Brain pericyte (primary cell): ENCODE results near the gene KANK2.

Experiments used
- DNase-seq: peaks from one replicate; pipeline ENCODE4 v3.0.0-alpha.2; 2012; ENCODE audit warnings: low read depth, low spot score

KANK2 gene

DNA sequence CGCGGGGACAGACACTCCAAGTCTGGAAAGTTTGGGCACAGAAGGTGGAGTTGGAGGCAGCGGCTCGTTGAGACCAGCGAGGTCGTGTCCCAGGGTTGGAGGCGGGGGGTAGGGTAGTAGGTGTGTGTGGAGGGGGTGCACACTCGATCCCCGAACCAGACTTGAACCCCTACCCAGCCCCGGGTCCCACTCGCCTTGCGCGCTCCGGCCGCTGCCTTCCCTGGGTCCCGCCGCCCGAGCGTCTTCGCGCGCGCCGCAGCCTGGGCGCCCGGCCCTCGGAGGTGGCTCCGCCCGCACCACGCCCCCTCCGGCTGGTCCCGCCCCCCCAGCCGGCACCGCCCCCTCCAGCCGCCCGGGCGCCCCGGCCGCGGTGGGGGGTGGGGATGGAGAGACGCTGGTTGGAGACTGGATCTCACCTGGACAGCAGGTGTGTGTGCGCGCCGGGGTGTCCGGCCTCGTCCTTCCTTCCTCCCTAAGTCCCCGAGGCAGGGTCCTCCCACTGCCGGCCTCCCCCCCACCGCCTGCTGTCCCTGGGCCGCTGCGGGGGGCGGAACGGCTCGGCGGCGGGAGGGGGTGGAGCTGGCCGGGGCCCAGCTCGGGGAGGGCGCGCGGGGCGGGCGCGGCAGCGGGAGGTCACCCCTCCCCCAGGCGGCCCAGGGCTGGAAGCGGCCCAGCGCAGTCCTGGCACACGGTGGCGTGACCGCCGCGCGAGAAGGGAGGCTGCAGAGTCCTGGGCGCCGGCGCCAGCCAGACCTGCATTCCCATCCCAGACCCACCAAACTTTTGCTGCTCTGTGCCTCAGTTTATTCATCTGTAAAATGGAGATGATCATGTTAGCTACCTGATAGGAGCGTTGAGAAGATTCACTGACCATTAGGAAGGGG lies at the start of gene KANK2:
KANK2 (minus strand) TSS at position 255 of the 884 bp plus-strand sequence. CDS start 3,034 bp downstream, outside the sequence.
- peak; percentile 51 for DNase-seq

DNA sequence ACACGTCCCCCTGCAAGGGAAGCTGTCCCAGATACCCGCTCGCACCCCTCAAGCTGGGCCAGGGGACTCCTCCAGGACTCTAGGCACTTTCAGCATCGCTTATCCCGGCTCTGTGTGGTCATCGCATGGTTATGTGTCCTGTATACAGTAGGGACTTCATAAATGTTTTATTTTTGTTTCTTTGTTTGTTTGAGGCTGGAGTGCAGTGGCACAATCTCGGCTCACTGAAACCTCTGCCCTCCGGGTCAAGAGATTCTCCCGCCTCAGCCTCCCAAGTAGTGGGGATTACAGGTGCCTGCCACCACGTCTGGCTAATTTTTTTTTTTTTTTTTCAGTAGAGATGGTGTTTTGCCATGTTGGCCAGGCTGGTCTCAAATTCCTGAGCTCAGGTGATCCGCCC lies 49.6 kb upstream of the KANK2 start:
- no peak for DNase-seq

DNA sequence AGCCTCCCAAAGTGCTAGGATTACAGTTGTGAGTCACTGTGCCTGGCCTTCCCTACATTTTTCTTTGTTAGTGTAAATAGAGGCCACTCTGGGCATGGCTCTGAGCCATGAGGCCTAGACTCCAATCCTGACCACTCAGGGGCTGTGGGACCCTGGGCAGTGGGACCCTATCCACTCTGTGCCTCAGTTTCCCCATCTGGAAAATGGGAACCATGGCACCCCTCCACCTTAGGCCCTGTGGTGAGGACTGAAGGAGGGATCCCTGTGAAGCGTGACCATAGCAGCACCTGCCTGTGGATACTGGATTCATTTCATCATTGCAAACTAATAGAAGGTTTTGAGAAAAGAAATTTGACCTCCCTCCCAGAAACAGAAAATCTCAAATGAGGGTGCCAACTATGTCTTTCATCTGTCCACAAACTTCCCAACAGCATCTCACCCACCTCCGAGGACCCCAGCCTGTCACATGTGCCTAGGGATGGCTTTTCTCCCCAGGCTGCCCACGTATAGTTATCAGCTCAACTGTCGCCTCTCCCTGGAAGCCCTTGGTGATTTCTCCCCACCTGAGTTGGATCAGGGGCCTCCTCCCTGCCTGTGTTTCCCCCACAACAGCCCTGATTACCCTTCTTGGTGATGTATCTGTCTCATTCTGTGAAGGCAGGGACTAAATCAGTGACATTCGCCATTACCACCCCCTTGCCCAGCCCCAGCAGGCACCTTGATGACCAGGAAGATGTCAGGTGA lies 47.7 kb upstream of the KANK2 start:
- no peak for DNase-seq

- no peak for DNase-seq
These were observed 46.4 kb upstream of the KANK2 start for GRCh38 chr19:11243798-11244169.

DNA sequence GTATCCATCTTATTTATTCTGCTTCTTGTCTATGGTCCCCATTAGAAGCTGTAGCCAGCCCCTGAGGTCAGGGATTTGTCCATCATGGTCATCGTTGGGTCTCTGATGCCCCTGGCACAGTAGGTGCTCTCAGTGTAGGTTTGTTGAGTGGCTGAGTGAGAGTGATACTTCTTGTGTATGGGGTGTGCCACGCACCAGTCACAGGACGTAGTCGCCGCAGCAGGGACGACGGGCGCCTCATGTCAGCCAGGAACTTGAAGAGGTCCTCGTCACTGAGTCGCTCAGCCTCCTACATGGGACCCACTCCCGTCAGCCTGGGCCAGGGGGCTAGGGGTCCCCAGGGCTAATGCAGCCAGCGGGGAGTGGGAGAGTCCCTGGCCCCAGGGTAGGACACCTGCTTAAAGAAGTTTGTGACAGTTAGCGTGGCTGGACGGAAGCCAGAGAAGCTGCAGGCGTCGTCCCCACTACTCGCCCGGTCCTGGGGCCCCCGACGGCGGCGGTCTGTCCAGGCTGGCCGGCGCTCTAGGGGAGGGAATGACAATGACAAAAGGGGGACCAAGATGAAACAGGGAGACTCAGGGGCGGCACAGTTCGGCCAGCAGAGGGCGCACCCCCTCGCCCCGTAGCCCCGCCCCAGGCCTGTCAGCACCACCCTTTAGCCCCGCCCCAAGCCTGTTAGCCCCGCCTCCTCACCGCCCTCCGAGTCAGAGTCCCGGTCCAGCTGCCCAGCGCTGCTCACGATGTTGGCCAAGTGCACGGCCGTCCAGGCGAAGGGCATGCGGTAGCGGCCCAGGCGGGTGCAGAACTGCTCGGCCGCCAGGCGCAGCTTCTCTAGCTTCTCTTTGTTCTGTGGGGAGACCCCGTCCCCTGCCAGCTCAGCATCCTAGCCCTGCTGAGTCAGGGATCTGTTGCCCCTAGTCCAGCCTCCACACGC lies 45.8 kb upstream of the KANK2 start:
- peak; percentile 24 for DNase-seq

- no peak for DNase-seq
These were observed 44.7 kb upstream of the KANK2 start for GRCh38 chr19:11242025-11242424.

GRCh38 chr19:11240008-11240444 lies 42.7 kb upstream of the KANK2 start:
- DNase-seq: no peak

GRCh38 chr19:11239377-11240000 lies 42.1 kb upstream of the KANK2 start, which contains the start of gene ANGPTL8:
Gene ANGPTL8, plus strand, starts transcription at chr19:11239619. Its CDS starts 19 bp downstream, at chr19:11239638.
- DNase-seq: no peak

DNA sequence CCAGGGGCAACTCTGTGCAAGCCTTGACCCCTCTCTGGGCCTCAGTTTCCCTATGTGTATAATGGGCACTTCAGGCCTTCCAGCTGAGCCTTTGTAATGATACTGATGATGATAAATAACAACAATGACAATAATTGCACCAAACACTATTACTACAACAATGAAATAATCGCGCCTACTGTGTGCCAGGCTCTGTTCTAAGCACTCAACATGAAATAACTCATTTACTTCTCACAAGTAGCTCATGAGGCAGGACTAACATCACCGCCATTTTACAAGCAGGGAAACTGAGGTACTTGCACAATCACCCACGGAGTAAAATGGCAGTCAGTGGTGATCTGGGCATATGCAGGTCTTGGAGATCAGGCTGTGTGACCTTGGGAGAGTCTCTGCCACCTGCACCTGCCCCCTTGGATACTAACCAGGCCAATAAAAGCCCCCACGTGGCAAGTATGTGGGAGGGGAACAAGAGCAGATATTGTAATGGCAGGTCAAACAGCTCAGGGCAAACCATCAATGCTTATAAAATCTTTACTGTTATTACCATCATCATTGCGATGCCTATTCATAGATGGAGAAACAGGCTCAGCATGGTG lies 41.5 kb upstream of the KANK2 start:
- DNase-seq: no peak

DNA sequence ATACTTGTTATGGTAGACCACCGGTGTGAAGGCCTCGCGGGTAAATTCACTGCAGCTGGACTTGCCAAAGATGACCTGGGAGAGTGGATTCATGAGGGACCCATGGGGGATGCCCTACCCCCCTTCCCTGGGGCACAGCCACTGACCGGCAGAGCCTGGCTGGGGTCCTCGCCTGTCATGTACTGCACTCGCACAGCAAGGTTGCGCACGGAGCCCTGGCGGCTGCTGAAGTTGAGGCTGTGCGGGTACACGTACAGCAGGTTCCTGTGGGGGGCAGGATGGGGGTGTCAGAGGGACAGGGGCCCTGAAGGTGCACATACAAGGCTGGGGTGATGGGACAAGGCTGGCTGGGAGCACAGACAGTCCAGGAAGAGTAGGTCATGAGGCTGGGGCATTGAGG lies 40.7 kb upstream of the KANK2 start:
- no peak for DNase-seq

DNA sequence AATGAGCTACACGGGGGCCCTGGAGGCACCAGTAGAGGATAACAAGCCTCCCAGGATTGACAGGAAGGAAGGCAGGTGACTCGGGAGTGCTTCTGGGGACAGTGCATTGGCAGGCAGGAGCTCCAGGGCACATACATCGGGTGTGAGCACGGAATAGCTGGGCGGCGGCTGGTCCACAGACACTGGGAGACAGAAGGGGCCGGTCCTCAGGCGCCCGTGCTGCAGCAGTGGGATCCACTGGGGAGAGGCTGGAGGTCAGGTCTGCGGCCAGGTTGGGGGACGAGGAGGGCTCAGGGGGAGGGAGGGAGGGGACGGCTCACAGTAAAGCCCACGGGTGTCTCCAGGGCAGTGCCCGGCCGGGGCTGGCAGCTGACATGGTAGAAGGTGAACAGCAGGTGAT lies 40.0 kb upstream of the KANK2 start:
- no peak for DNase-seq

DNA sequence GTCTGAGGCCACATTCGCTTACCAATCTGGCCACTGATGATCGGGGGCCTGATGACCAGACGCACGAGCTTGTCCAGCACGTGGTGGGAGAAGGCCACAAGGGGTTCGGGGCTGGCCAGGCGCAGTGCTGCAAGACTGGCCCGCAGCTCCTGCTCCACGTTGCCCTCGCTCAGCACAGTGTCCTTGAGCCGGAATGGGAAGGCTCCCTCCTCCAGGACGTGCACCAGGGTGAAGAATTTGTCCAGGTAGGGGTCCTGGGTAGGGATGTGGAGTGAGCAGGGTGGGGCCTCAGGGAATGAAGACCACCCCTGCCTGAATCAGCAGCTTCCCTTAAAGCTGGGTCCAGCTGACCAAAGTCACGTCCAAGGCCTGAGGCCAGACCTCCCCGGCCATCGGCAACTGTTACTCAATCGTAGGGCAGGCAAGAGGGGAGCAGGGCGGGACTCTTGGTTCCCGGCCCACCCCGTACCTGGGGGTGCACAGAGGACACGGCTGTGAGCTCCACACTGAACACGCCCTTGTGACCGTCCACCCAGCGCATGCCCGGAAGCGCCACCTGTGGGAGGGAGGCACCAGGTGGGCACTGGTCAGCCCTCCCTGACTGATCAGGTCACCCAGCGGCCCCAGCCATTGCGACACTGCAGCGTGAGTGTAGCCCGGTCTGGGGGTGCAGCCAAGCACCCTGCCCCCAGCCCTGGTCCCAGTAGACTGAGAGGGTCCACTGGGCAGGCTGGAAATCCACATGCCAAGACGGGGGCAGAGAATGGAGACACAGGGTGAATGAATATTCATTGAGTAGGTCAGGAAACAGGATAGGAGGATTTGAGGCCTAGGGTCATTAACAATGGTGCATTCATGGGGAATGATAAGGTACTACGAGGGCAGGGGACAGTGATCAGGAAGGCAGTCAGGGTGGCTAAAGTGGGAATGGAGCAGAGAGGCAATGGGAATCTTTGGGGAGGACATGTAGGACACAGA lies 39.3 kb upstream of the KANK2 start:
- DNase-seq: no peak

DNA sequence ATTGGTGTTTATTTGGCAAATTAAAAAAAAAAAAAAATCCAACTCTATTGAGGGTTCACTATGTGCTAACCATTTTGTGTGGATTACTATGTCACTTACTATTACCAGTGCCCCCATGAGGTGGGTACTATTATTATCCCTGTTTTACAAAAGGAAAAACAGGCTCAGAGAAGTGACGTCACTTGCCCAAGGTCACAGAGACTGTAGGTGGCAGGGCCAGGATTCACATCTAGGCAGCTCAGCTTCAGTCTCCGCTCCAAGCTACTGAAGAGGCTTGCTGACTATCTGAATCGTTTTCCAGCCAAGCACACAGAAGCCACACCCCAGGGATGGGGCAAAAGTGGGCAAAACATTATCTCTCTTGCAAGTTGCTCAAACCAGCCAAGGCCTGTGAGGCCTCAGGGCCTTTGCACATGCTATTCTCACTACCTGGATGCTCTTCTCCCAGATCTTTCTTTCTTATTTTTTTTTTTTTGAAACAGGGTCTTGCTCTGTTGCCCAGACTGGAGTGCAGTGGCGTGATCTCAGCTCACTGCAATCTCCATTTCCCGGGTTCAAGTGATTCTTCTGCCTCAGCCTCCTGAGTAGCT lies 37.2 kb upstream of the KANK2 start:
- no peak for DNase-seq

DNA sequence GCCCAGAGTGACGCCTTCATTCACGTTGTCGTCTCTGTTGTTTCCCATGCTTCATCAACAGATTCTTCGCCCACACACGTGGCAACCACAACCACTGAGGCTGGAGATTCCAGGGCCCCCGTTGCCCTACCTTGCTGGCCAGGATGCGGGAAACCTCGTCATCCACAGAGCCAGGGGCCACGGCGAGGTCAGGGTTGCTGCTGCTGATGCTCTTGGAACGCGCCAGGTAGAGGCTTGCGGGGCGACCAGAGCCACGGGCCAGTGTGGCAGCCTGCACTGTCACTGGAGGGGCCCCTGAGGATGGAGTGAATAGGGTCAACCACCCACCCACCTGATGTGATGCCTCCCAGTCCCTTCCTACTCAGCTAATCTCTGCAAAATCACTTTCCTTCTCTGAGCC lies 35.7 kb upstream of the KANK2 start:
- no peak for DNase-seq

- no peak for DNase-seq
These were observed 35.2 kb upstream of the KANK2 start for GRCh38 chr19:11232555-11232954.

DNA sequence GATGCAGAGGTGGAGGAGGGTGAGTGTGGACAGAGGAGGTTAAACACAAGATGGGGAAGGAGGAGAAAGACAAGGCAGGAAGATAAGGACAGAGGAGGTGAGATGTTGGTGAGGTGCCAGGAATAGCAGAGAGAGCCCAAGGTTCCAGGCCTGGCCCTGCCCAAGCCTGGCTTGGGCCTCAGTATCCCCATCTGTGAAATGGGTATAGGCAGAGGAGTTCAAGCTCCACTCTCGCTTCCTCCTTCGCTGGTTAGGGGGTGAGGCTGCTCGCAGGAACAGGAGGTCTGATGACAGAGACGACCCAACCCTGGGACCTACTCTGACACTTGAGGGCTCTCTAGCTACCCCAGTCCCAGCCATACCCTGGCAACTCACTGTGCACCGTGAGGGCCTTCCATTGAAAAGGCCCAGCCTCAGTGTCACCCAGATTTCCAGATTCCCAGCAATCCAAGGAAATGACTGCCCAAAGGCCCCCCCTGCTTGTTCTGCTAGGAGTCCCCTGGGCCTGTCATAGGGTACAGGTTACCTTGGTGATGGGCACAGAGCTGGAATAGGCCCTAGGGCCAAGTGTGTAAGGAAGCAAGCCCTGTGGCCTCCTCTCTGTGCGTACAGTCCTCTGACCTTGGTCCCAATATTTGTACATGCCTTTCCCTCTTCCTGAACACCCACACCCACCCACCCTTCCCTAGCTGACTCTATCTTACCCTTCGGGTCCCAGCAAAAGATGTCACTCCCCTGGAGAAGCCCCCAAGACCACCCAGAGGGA lies 33.5 kb upstream of the KANK2 start:
- no peak for DNase-seq

GRCh38 chr19:11227195-11227886 lies 30.0 kb upstream of the KANK2 start:
- no peak for DNase-seq

DNA sequence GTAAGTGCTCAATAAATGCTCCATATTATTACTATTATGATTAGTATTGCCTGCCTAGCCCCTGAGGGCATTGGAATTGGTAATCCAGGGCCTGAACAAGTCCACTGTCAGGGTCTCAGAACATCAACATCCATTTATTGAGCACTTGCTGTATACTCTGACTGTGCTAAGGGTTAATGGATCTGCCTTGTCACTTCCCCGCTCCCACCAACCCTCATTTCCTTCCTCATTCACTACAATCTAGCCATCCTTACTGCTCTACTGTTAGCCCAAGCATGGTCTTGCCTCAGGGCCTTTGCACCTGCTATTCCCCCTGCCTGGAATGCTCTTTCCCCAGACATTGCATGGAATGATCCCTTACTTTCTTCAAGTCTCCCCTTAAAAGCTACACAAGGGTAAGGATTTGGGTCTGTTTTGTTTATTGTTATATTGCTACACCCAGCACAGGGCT lies 29.4 kb upstream of the KANK2 start:
- DNase-seq: no peak
